Astrocyte (in vitro differentiated cells and primary cell): Measurements from ENCODE around the gene NSD1. TPM values are rescaled to one million over a fixed set of nuclear protein-coding genes. Genes with fewer than 3 reads are reported as not detected.

Experiments used
- DNase-seq: peaks from one replicate; pipeline ENCODE4 v3.0.0-alpha.2; 2010; ENCODE audit warnings: low read depth
- FAIRE-seq: peaks from 2 replicates; lab custom pipeline; 2011; peaks lifted over from hg19 to GRCh38; lab: Jason Lieb, UNC
- H2AFZ ChIP-seq: 2 replicates; pipeline ENCODE4 v1.6.0; 2012; ENCODE audit warnings: low read depth, low read length, inconsistent platforms
- H3K27ac ChIP-seq: 2 replicates; pipeline ENCODE4 v1.5.1; 2011; ENCODE audit warnings: low read depth, low read length, inconsistent platforms
- H3K27me3 ChIP-seq: 2 replicates; pipeline ENCODE4 v1.6.0; 2011; ENCODE audit warnings: low read length, inconsistent platforms; ENCODE audit not compliant: insufficient read depth
- H3K36me3 ChIP-seq: 2 replicates; pipeline ENCODE4 v1.5.1; 2011; ENCODE audit warnings: low read length, inconsistent platforms; ENCODE audit not compliant: insufficient read depth
- H3K4me1 ChIP-seq: 2 replicates; pipeline ENCODE4 v1.5.1; 2011; ENCODE audit warnings: low read length, inconsistent platforms; ENCODE audit not compliant: insufficient read depth
- H3K4me2 ChIP-seq: 2 replicates; pipeline ENCODE4 v1.6.0; 2012; ENCODE audit warnings: low read length, inconsistent platforms
- H3K4me3 ChIP-seq: 2 replicates; pipeline ENCODE4 v1.5.1; 2011; ENCODE audit warnings: low read depth, mild to moderate bottlenecking, low read length, inconsistent platforms; ENCODE audit not compliant: insufficient read depth
- H3K79me2 ChIP-seq: 2 replicates; pipeline ENCODE4 v1.6.0; 2012; ENCODE audit warnings: mild to moderate bottlenecking, low read length, inconsistent platforms; ENCODE audit not compliant: insufficient read depth
- H3K9ac ChIP-seq: 2 replicates; pipeline ENCODE4 v1.6.0; 2012; ENCODE audit warnings: mild to moderate bottlenecking, low read length, inconsistent platforms
- H3K9me3 ChIP-seq: 2 replicates; pipeline ENCODE4 v1.5.1; 2012; ENCODE audit warnings: low read depth, mild to moderate bottlenecking, low read length, inconsistent platforms; ENCODE audit not compliant: insufficient read depth
- H4K20me1 ChIP-seq: 2 replicates; pipeline ENCODE4 v1.6.0; 2012; ENCODE audit warnings: low read length, inconsistent platforms; ENCODE audit not compliant: insufficient read depth
- H3K27ac Mint-ChIP-seq: one replicate; pipeline ENCODE4 v1.8.0; 2021; ENCODE audit warnings: mild to moderate bottlenecking, mixed read lengths; ENCODE audit not compliant: unreplicated experiment
- H3K27me3 Mint-ChIP-seq: one replicate; pipeline ENCODE4 v1.8.0; 2021; ENCODE audit warnings: low read depth, mixed read lengths; ENCODE audit not compliant: unreplicated experiment
- H3K36me3 Mint-ChIP-seq: one replicate; pipeline ENCODE4 v1.8.0; 2021; ENCODE audit warnings: low read depth, mixed read lengths; ENCODE audit not compliant: unreplicated experiment
- H3K4me1 Mint-ChIP-seq: one replicate; pipeline ENCODE4 v1.8.0; 2021; ENCODE audit warnings: low read depth, mixed read lengths; ENCODE audit not compliant: unreplicated experiment
- H3K4me3 Mint-ChIP-seq: one replicate; pipeline ENCODE4 v1.8.0; 2021; ENCODE audit warnings: mild to moderate bottlenecking, moderate library complexity, mixed read lengths; ENCODE audit not compliant: unreplicated experiment
- H3K9me3 Mint-ChIP-seq: one replicate; pipeline ENCODE4 v1.8.0; 2021; ENCODE audit warnings: mild to moderate bottlenecking, mixed read lengths; ENCODE audit not compliant: unreplicated experiment
- CTCF ChIP-seq: IDR thresholded peaks from 2 replicates; pipeline ENCODE4 v1.5.1; 2011; ENCODE audit warnings: low read depth, mild to moderate bottlenecking, inconsistent platforms, low read length, moderate library complexity; ENCODE audit not compliant: insufficient read depth
- EZH2 ChIP-seq: IDR thresholded peaks from 2 replicates; pipeline ENCODE4 v1.6.1; 2012; ENCODE audit warnings: mild to moderate bottlenecking, low read length, inconsistent platforms; ENCODE audit not compliant: insufficient read depth
- total RNA-seq: library from RNA; stranded (reverse); gene quantifications from 2 replicates; pipeline ENCODE4 v1.2.1, GENCODE V29; 2021

Gene NSD1
- total RNA-seq, 1 donor from 2014 or later, result 71.9 TPM

- Histone ChIP-seq H3K79me2 (peaks cover 48% of the 10 kb centered on the region), H3K9ac (no peak overlapping the region), H3K36me3 (peaks cover 10% of the 10 kb centered on the region), H3K4me1 (peaks cover 36% of the 10 kb centered on the region), H3K27me3 (no peaks in the 10 kb centered on the region), H2AFZ (no peak overlapping the region), H3K27ac (no peak overlapping the region), H3K4me3 (no peak overlapping the region), H3K4me2 (no peak overlapping the region), H4K20me1 (peaks cover 51% of the 10 kb centered on the region), H3K9me3 (no peaks in the 10 kb centered on the region)
- DNase-seq (no peak), FAIRE-seq (no peak)
- no peaks in the 10 kb centered on the region for H3K27me3 Mint-ChIP-seq
- H3K27ac Mint-ChIP-seq, result no peak overlapping the region
- H3K36me3 Mint-ChIP-seq, result peaks cover 17% of the 10 kb centered on the region
- H3K9me3 Mint-ChIP-seq, result no peaks in the 10 kb centered on the region
- H3K4me3 Mint-ChIP-seq, result peak overlapping the region; percentile 27
- TF ChIP-seq CTCF (no peak), EZH2 (no peak)
- H3K4me1 Mint-ChIP-seq, result peaks cover 18% of the 10 kb centered on the region
Observed at GRCh38 chr5:177308740-177309139, 175.2 kb downstream of the NSD1 start.

DNA sequence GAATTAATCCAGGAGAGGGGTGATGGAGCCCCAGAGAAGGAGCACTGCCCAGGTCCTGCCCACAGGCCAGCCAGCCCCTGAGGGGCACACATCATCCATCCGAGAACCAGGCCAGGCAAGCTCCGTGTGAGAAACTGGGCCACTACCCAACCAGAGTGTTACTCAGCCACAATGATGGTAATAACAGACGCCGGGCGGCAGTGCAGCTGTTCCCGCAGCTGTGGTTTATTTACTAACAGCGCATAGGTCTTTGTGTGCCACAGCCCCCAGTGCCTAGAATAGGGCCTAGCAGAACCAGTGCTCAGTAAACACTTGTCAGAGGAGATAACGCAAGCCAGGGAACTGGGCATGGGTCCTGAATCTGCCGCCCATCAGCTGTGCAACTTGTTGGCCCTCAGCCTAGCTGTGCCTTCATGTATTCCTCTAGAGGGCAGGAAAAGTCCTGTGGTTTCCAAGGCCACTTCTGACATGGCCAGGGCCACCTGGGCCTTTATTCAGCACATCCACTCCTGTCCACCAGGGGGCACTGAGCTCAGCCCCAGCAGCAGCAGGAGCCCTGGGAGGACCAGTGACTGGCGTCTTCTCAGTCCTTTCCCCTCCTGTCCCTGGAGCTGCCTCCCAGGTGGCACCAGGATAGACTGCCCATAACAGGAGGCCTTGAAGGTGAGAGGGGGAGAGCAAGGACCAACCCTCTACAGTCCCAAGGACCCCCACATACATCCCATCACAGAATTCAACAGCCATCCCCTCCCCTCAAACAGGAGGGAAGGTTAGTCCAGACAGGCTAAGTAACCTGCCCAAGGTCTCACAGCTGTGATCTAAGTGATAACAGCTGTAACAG, 176.0 kb downstream of the NSD1 start:
- Histone ChIP-seq H3K27ac (no peak overlapping the region), H3K9ac (no peak overlapping the region), H2AFZ (no peak overlapping the region), H3K27me3 (no peaks in the 10 kb centered on the region), H4K20me1 (peaks cover 45% of the 10 kb centered on the region), H3K4me3 (no peak overlapping the region), H3K9me3 (no peaks in the 10 kb centered on the region), H3K36me3 (peaks cover 10% of the 10 kb centered on the region), H3K79me2 (peaks cover 39% of the 10 kb centered on the region), H3K4me2 (peak overlapping the region; percentile 97), H3K4me1 (peaks cover 31% of the 10 kb centered on the region)
- DNase-seq (peak; percentile 27), FAIRE-seq (no peak)
- Mint-ChIP-seq H3K36me3 (peaks cover 17% of the 10 kb centered on the region), H3K4me3 (peak overlapping the region; percentile 54), H3K4me1 (peaks cover 18% of the 10 kb centered on the region), H3K27ac (no peak overlapping the region), H3K27me3 (no peaks in the 10 kb centered on the region), H3K9me3 (no peaks in the 10 kb centered on the region)
- TF ChIP-seq CTCF, result peak; percentile 81
- no peak for TF ChIP-seq EZH2

DNA sequence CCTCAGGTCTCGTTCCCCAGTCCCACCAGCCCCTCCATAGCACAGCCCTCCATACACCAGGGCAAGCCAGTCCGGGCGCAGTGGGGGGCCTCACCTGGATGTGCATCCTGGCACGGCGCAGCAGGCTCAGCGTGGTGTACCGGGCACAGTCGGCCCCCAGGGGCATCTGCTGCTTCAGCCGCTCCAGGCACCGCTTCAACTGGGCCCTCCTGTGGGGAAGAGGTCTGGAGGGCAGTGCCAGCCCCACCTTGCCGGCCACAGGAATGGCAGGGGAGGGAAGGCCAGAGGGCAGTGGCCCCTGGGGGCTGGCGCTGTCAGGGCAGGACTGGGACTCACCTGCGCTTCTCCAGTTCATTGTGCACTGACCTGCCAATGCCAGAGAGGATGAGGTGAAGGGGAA, 176.8 kb downstream of the NSD1 start:
- H3K27me3 ChIP-seq, result no peaks in the 10 kb centered on the region
- peaks cover 13% of the 10 kb centered on the region for H3K4me1 Mint-ChIP-seq
- TF ChIP-seq EZH2 (no peak), CTCF (no peak)
- no peak for DNase-seq
- no peak overlapping the region for H2AFZ ChIP-seq
- peaks cover 41% of the 10 kb centered on the region for H4K20me1 ChIP-seq
- no peak overlapping the region for H3K4me3 Mint-ChIP-seq
- no peaks in the 10 kb centered on the region for H3K9me3 Mint-ChIP-seq
- peak overlapping the region; percentile 81 for H3K27ac Mint-ChIP-seq
- peaks cover 10% of the 10 kb centered on the region for H3K36me3 ChIP-seq
- H3K4me3 ChIP-seq, result peak overlapping the region; percentile 34
- H3K9ac ChIP-seq, result peak overlapping the region; percentile 78
- no peak overlapping the region for H3K27ac ChIP-seq
- H3K27me3 Mint-ChIP-seq, result no peaks in the 10 kb centered on the region
- H3K9me3 ChIP-seq, result no peaks in the 10 kb centered on the region
- peaks cover 23% of the 10 kb centered on the region for H3K4me1 ChIP-seq
- FAIRE-seq, result no peak
- peaks cover 32% of the 10 kb centered on the region for H3K79me2 ChIP-seq
- peak overlapping the region; percentile 97 for H3K4me2 ChIP-seq
- peaks cover 14% of the 10 kb centered on the region for H3K36me3 Mint-ChIP-seq
